Caki2 (cell line): ENCODE data around the gene SIN3A. TPM values are rescaled to one million over a fixed set of nuclear protein-coding genes. Genes with fewer than 3 reads are reported as not detected.

ENCODE experiments used
- DNase-seq: peaks from one replicate; pipeline ENCODE4 v3.0.0-alpha.2; 2015; ENCODE audit warnings: low read depth
- in situ Hi-C: cut with HindIII; loops from 2 replicates; pipeline ENCODE4 v1.10.0; 2016; ENCODE audit warnings: low sequenced_read_pairs, low pct_unique_long_range_greater_than_20kb, mixed read lengths
- total RNA-seq: library from RNA; depleted of rRNA; stranded (reverse); fragments of >200 nt; shearing (Covaris generic); gene quantifications from 2 replicates; pipeline ENCODE4 v1.2.3, GENCODE V29; 2014; ENCODE audit warnings: low replicate concordance

SIN3A gene
- total RNA-seq, 1 experiment from 2014 or later, result 32.6 TPM

GRCh38 chr15:75363786-75364185 is 87.7 kb downstream of the SIN3A start:
- in situ Hi-C loops, result no loop called here
- no peak for DNase-seq

GRCh38 chr15:75362642-75363249 is 88.7 kb downstream of the SIN3A start:
- in situ Hi-C loops, result no loop called here
- DNase-seq, result no peak

- no peak for DNase-seq
Observed at GRCh38 chr15:75361989-75362641, 89.4 kb downstream of the SIN3A start.

GRCh38 chr15:75361361-75361988 is 90.0 kb downstream of the SIN3A start:
- in situ Hi-C loops, result no loop called here
- DNase-seq, result no peak

More at GRCh38 chr15:75361989-75362641, 89.4 kb downstream of the SIN3A start:
- in situ Hi-C loops, result no loop called here

GRCh38 chr15:75360856-75361255 is 90.6 kb downstream of the SIN3A start:
- DNase-seq, result no peak
- in situ Hi-C loops, result no loop called here

- no peak for DNase-seq
- in situ Hi-C loops, result no loop called here
Observed at GRCh38 chr15:75360391-75360790, 91.1 kb downstream of the SIN3A start.

GRCh38 chr15:75359537-75360250 is 91.8 kb downstream of the SIN3A start:
- in situ Hi-C loops, result no loop called here
- no peak for DNase-seq

GRCh38 chr15:75358771-75359536 is 92.5 kb downstream of the SIN3A start:
- in situ Hi-C loops, result no loop called here

GRCh38 chr15:75357976-75358673 is 93.4 kb downstream of the SIN3A start:
- no peak for DNase-seq
- in situ Hi-C loops, result no loop called here

More at GRCh38 chr15:75358771-75359536, 92.5 kb downstream of the SIN3A start:
- DNase-seq, result no peak

GRCh38 chr15:75356517-75356916 is 95.0 kb downstream of the SIN3A start:
- DNase-seq, result no peak
- in situ Hi-C loops, result no loop called here

- DNase-seq, result no peak
- in situ Hi-C loops, result no loop called here
Observed at GRCh38 chr15:75356006-75356405, 95.5 kb downstream of the SIN3A start.

GRCh38 chr15:75355369-75355768 is 96.1 kb downstream of the SIN3A start:
- no peak for DNase-seq
- in situ Hi-C loops, result no loop called here

GRCh38 chr15:75354454-75354853 is 97.0 kb downstream of the SIN3A start:
- in situ Hi-C loops, result no loop called here
- DNase-seq, result no peak

GRCh38 chr15:75353604-75354003 is 97.9 kb downstream of the SIN3A start:
- no peak for DNase-seq
- in situ Hi-C loops, result no loop called here

- DNase-seq, result no peak
- in situ Hi-C loops, result no loop called here
Observed at GRCh38 chr15:75352186-75353080, 99.1 kb downstream of the SIN3A start.

GRCh38 chr15:75350601-75351361 is 100.7 kb downstream of the SIN3A start:
- no peak for DNase-seq
- in situ Hi-C loops, result no loop called here
